Endothelial cell of umbilical vein (primary cell): Measurements from ENCODE around the gene RGS7. TPM values are rescaled to one million over a fixed set of nuclear protein-coding genes. Genes with fewer than 3 reads are reported as not detected.

Source experiments
- BruUV-seq: library from RNA; stranded (reverse); fragments of 400-500 nt; replicated peaks from 2 replicates; lab custom pipeline; 2021; lab: Mats Ljungman, UMichigan
- CTCF ChIA-PET: fragments of 300-600, 350-600 bp; sonication (Branson Sonifier 250); formaldehyde crosslinking; loops from one replicate; lab custom pipeline; 2021; ENCODE audit warnings: antibody characterized with exemption, inconsistent platforms; lab: Charles Lee
- POLR2A ChIA-PET: fragments of 300-600, 350-600 bp; sonication (Branson Sonifier 250); formaldehyde crosslinking; loops from one replicate; lab custom pipeline; 2021; ENCODE audit warnings: antibody characterized with exemption, inconsistent platforms; lab: Charles Lee
- DNase-seq: peaks from one replicate; pipeline ENCODE4 v3.0.0-alpha.2; 2011; ENCODE audit warnings: low read depth, low spot score
- FAIRE-seq: peaks from 2 replicates; lab custom pipeline; 2011; peaks lifted over from hg19 to GRCh38; lab: Jason Lieb, UNC
- H2AFZ ChIP-seq: 2 replicates; pipeline ENCODE4 v1.6.0; 2012; ENCODE audit warnings: low read depth, low read length, control low read depth, inconsistent platforms
- H3K27ac ChIP-seq: 2 replicates; pipeline ENCODE4 v1.5.1; 2011; ENCODE audit warnings: low read depth, mild to moderate bottlenecking, control low read depth, low read length, moderate library complexity; ENCODE audit not compliant: insufficient read depth
- H3K27me3 ChIP-seq, 2 experiments: 2 replicates each; pipeline versions ENCODE4 v1.6.0 to v1.6.1; 2011; ENCODE audit warnings: low read length in 2 of 2, mixed read lengths in 1 of 2; ENCODE audit not compliant: control insufficient read depth in 2 of 2, insufficient read depth in 2 of 2
- H3K36me3 ChIP-seq, 2 experiments: 2 replicates in 1 of 2; 3 replicates in 1 of 2; pipeline ENCODE4 v1.5.1; 2011; ENCODE audit warnings: low read length in 2 of 2, mild to moderate bottlenecking in 1 of 2, moderate library complexity in 1 of 2; ENCODE audit not compliant: control insufficient read depth in 2 of 2, insufficient read depth in 2 of 2; ENCODE audit errors: extremely low read depth in 1 of 2
- H3K4me1 ChIP-seq: 3 replicates; pipeline ENCODE4 v1.5.1; 2011; ENCODE audit warnings: mild to moderate bottlenecking, low read length; ENCODE audit not compliant: control insufficient read depth, insufficient read depth; ENCODE audit errors: extremely low read depth
- H3K4me2 ChIP-seq: 2 replicates; pipeline ENCODE4 v1.6.1; 2011; ENCODE audit warnings: low read length, control low read depth, mixed read lengths; ENCODE audit not compliant: insufficient read depth
- H3K4me3 ChIP-seq, 3 experiments: fragments of 200-600 bp in 1 of 3; sonication (generic), shearing (Covaris generic) in 1 of 3; replicated peaks in 1 of 3; 2 replicates each; pipeline ENCODE4 v1.5.1; 2011 to 2016; ENCODE audit warnings: control low read depth in 3 of 3, low read length in 3 of 3, mild to moderate bottlenecking in 2 of 3, inconsistent platforms in 1 of 3, low read depth in 1 of 3, moderate library complexity in 1 of 3; ENCODE audit not compliant: insufficient read depth in 1 of 3
- H3K79me2 ChIP-seq: 2 replicates; pipeline ENCODE4 v1.6.0; 2012; ENCODE audit warnings: low read length, inconsistent platforms; ENCODE audit not compliant: control insufficient read depth, insufficient read depth
- H3K9ac ChIP-seq: replicated peaks from 2 replicates; pipeline ENCODE3; 2011; ENCODE audit warnings: low read length, control low read depth; ENCODE audit not compliant: insufficient read depth; ENCODE audit errors: extremely low read depth
- H3K9me1 ChIP-seq: replicated peaks from 3 replicates; pipeline ENCODE4 v1.6.0; 2011; ENCODE audit warnings: mild to moderate bottlenecking, low read length; ENCODE audit not compliant: control insufficient read depth, insufficient read depth; ENCODE audit errors: extremely low read depth
- H3K9me3 ChIP-seq: replicated peaks from 2 replicates; pipeline ENCODE4 v1.5.1; 2012; ENCODE audit warnings: low read length, inconsistent platforms; ENCODE audit not compliant: control insufficient read depth, insufficient read depth
- H4K20me1 ChIP-seq: replicated peaks from 2 replicates; pipeline ENCODE3; 2011; ENCODE audit warnings: mild to moderate bottlenecking, low read length; ENCODE audit not compliant: control insufficient read depth, insufficient read depth; ENCODE audit errors: extremely low read depth
- EZH2 ChIP-seq: IDR thresholded peaks from 2 replicates; pipeline ENCODE4 v1.6.1; 2012; ENCODE audit warnings: borderline replicate concordance, low read depth, mild to moderate bottlenecking, moderate library complexity, low read length, inconsistent platforms; ENCODE audit not compliant: severe bottlenecking
- FOS ChIP-seq: IDR thresholded peaks from 2 replicates; pipeline ENCODE4 v1.6.1; 2011; ENCODE audit warnings: mild to moderate bottlenecking, low read length, moderate library complexity, borderline replicate concordance; ENCODE audit not compliant: insufficient read depth
- GATA2 ChIP-seq: IDR thresholded peaks from 2 replicates; pipeline ENCODE4 v1.7.0; 2011; ENCODE audit warnings: low read depth, mild to moderate bottlenecking, moderate library complexity, mixed read lengths, low read length; ENCODE audit not compliant: insufficient read length, insufficient read depth
- JUN ChIP-seq: IDR thresholded peaks from 2 replicates; pipeline ENCODE4 v1.6.1; 2011; ENCODE audit warnings: borderline replicate concordance, low read depth; ENCODE audit not compliant: insufficient read length, insufficient read depth
- MAX ChIP-seq: IDR thresholded peaks from 2 replicates; pipeline ENCODE4 v1.6.1; 2011; ENCODE audit not compliant: insufficient read depth, insufficient read length
- MYC ChIP-seq: IDR thresholded peaks from one replicate; pipeline ENCODE4 v1.6.1; 2011; ENCODE audit warnings: mild to moderate bottlenecking, low read depth, low read length
- POLR2A ChIP-seq: IDR thresholded peaks from 2 replicates; pipeline ENCODE4 v1.6.1; 2012; ENCODE audit warnings: low read depth, mild to moderate bottlenecking, control low read depth, low read length
- POLR2AphosphoS5 ChIP-seq: IDR thresholded peaks from 2 replicates; pipeline ENCODE4 v1.6.1; 2012; ENCODE audit warnings: low read depth, mild to moderate bottlenecking, control low read depth, low read length, moderate library complexity; ENCODE audit not compliant: insufficient read depth
- dilution Hi-C: fragments of 300-500 bp; cut with MboI; formaldehyde crosslinking; loops from one replicate; pipeline ENCODE4 v1.15.0; 2019; ENCODE audit warnings: low sequenced_read_pairs; ENCODE audit not compliant: extremely low pct_ligation_motif_present
- intact Hi-C: fragments of 100-400 bp; cut with micrococcal nuclease; formaldehyde crosslinking; loops from one replicate; pipeline ENCODE4 v1.10.0; 2022
- polyA plus RNA-seq, 4 experiments: library from polyadenylated mRNA; depleted of rRNA in 3 of 4; stranded (reverse) in 3 of 4; unstranded in 1 of 4; fragments of >200 nt; gene quantifications; 2 replicates each; pipeline versions ENCODE4 v1.2.1 to v1.2.3, GENCODE V29; 2011 to 2012; ENCODE audit warnings: missing spikeins in 1 of 4
- total RNA-seq: library from RNA; stranded (reverse); gene quantifications from 2 replicates; pipeline ENCODE4 v1.2.3, GENCODE V29; 2021
- TF ChIP-seq, protein P1 (sequence below), 2 donors: IDR thresholded peaks; 1 replicate in 1 of 2; 2 replicates in 1 of 2; pipeline ENCODE4 v1.5.1; 2011; ENCODE audit warnings: low read length in 2 of 2, mild to moderate bottlenecking in 2 of 2, moderate library complexity in 2 of 2, control low read depth in 1 of 2, inconsistent platforms in 1 of 2, low read depth in 1 of 2; ENCODE audit not compliant: insufficient read depth in 1 of 2; ENCODE audit errors: extremely low read depth in 1 of 2

The RGS7 gene
- total and polyA plus RNA-seq, 2 donors (not counting 3 experiments of a cell fraction or from before 2014, with no cell fraction given), result 0.43 to 0.44 TPM

- H3K9me1 ChIP-seq, result no peaks in the 10 kb centered on the region
- no peak overlapping the region for H3K4me3 ChIP-seq
- CTCF ChIA-PET, result interaction anchor here (1.1 kb wide), 1 partner anchor 59 kb away, joined by 5 read pairs; no protein-coding TSS in a partner anchor
- TF ChIP-seq FOS (no peak), GATA2 (no peak), POLR2AphosphoS5 (no peak), MYC (no peak), EZH2 (no peak), JUN (no peak), MAX (no peak), POLR2A (no peak)
- TF ChIP-seq, protein P1, sequence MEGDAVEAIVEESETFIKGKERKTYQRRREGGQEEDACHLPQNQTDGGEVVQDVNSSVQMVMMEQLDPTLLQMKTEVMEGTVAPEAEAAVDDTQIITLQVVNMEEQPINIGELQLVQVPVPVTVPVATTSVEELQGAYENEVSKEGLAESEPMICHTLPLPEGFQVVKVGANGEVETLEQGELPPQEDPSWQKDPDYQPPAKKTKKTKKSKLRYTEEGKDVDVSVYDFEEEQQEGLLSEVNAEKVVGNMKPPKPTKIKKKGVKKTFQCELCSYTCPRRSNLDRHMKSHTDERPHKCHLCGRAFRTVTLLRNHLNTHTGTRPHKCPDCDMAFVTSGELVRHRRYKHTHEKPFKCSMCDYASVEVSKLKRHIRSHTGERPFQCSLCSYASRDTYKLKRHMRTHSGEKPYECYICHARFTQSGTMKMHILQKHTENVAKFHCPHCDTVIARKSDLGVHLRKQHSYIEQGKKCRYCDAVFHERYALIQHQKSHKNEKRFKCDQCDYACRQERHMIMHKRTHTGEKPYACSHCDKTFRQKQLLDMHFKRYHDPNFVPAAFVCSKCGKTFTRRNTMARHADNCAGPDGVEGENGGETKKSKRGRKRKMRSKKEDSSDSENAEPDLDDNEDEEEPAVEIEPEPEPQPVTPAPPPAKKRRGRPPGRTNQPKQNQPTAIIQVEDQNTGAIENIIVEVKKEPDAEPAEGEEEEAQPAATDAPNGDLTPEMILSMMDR (IDR thresholded peaks at IDR 0.05; ENCODE audit: extremely low read depth in 1 of 2, insufficient read depth in 1 of 2, low read depth in 1 of 2, low read length in 2 of 2), result no peak
- no peaks in the 10 kb centered on the region for H3K36me3 ChIP-seq
- no peak overlapping the region for H2AFZ ChIP-seq
- H3K9me3 ChIP-seq, result no peaks in the 10 kb centered on the region
- no peaks in the 10 kb centered on the region for H3K79me2 ChIP-seq
- no peaks in the 10 kb centered on the region for H3K27me3 ChIP-seq
- no peak overlapping the region for H3K9ac ChIP-seq
- DNase-seq (no peak), FAIRE-seq (no peak)
- H3K4me1 ChIP-seq, result peaks cover 18% of the 10 kb centered on the region
- H4K20me1 ChIP-seq, result no peaks in the 10 kb centered on the region
- no TSS peak for BruUV-seq
- intact Hi-C loops (no loop called here), dilution Hi-C loops (no loop called here)
- no peak overlapping the region for H3K27ac ChIP-seq
- no peak overlapping the region for H3K4me2 ChIP-seq
- POLR2A ChIA-PET, result no interaction called here
These were observed 566.1 kb downstream of the RGS7 start for GRCh38 chr1:240790856-240791255.
